Umbilical cord (tissue), 2 donors: ENCODE data around the gene PDE7B. TPM values are rescaled to one million over a fixed set of nuclear protein-coding genes. Genes with fewer than 3 reads are reported as not detected.

Experiments used
- DNase-seq: peaks from one replicate; pipeline ENCODE4 v3.0.0-alpha.2; 2015; ENCODE audit warnings: low spot score
- total RNA-seq: library from RNA; depleted of rRNA; stranded (reverse); fragments of >200 nt; gene quantifications from one replicate; pipeline ENCODE4 v1.2.3, GENCODE V29; 2014; ENCODE audit warnings: low replicate concordance; ENCODE audit not compliant: insufficient read depth

The PDE7B gene
- total RNA-seq, 1 donor from 2014 or later, result 22.9 TPM

DNA sequence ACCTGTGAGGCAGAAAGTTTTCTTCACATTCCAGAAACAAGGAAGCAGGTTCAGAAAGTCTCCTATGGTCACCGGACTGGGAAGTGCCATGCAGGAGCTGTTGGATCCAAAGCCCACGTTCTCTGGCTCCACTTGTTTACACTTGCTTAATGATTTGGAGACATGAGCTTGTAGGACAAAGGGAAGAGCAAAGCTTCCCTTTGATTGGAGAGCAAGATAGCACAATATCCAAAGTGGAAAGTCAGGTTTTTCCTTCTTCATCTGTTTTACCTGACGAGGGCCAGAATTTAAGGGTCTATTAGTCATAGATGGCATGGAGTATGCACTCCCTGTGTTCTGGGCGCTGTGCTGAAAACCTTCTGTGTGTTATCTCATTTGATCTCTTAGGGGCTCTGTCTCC lies 81.2 kb downstream of the PDE7B start:
- no peak for DNase-seq

GRCh38 chr6:135935941-135936601 lies 84.6 kb downstream of the PDE7B start:
- peak; percentile 30 for DNase-seq

DNA sequence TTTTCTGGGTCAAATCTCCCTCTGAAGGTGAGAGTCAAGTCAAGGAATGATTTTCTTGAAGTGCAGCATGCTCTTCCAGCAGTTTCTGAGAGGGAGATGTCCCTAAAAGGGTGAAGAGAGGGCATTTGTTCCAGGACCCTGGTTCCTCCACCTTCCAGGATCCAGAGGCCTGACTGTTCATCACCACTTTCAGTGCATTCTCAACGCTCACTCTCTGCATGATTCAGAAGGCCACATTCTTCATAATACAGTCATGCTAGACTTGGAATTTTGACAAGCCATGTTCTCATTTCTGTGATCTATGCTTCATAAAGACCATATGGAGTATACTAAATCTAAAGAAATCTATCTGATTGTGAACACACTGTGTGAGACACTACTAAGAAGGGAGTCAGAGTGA lies 85.1 kb downstream of the PDE7B start:
- peak; percentile 90 for DNase-seq

DNA sequence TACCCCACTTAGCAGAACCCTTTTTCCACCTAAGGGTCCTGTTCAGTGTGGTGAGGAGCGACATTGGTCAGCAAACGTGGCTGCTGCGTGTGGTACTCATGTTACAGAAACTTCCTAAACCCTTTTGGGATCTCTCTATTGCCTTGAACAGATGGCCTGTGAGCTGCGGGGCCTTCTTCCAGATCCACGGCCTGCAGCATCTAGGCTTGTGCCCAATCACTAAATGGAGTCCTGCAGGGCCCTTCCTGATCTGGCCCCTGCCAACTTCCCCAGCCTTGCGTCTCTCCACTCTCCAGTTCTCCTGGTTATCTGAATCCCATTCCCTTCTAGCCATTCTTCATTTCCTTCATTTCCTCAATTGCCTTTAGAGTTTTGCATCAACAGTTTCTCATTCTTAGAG lies 85.6 kb downstream of the PDE7B start:
- DNase-seq, result no peak

DNA sequence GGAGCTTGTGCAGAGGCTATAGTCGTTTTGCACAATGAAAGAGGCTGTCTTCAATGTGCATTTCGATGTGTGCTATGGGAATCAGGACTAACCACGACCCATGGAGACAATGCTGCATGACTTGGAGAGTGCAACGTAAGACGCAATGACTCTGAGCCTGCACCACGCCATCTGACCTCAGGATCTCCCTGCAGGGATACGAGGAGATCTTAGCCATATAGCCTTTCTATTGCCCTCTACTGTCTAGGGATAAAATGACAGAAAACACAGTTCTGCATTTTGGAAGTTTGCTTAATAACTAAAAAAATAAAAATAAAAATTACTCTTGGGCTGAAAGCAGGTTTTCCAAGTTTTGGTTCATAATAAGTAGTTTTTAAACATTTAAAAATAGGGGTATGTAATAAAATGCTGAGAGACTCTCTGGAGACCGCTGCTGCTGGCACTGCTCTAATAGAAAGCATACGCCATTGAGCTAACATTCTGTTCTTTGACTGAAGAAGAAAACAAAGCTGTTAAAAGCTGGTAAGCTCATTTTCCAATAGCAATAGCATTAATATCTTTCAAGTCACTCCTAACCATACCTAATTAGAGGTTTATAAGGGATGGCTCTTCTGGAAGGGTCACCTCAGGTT lies 87.2 kb downstream of the PDE7B start:
- DNase-seq, result peak; percentile 32

DNA sequence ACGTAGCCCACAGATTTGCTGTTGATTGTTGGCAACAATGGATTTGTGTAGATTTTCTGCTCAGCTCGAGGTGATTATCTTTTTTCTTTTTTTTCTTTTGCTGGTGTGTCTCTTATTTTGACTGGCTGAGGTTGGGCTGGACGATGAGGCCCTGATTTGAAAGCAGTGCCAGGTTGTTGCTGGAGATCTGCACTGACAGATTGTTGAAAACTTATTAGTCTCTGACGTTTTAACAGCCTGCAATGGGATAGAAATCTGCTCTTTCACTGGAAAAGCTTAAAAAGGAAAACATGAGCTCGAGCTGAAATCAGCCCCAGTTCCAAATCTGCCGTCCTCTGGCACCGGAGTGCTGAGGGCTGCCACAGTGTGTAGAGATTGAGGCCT lies 87.7 kb downstream of the PDE7B start:
- peak; percentile 80 for DNase-seq

DNA sequence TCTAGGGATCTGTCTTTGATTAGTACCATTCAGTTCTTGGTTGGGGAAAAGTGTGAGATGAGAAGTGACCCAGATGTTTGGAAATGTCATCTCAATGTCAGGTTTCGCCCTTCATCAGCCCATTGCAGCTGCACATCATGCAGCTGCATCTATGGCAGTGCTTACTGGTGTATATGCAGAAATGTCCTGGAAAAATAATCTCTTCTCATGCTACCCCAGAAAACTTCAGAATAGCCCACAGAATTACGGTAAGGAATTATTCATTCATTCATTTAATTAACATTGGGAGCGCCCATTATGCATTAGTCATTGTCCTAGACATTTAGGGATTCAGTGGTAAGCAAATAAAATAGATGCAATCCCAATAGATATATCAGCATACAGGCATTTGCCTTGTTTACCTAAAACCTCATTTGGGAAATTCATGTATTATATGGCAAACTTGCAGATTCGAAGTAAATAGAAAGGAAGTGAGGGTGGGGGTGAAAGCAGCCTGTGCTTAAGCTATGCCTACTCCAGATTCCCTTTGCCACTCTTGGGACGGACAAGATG lies 89.2 kb downstream of the PDE7B start:
- DNase-seq, result no peak

DNA sequence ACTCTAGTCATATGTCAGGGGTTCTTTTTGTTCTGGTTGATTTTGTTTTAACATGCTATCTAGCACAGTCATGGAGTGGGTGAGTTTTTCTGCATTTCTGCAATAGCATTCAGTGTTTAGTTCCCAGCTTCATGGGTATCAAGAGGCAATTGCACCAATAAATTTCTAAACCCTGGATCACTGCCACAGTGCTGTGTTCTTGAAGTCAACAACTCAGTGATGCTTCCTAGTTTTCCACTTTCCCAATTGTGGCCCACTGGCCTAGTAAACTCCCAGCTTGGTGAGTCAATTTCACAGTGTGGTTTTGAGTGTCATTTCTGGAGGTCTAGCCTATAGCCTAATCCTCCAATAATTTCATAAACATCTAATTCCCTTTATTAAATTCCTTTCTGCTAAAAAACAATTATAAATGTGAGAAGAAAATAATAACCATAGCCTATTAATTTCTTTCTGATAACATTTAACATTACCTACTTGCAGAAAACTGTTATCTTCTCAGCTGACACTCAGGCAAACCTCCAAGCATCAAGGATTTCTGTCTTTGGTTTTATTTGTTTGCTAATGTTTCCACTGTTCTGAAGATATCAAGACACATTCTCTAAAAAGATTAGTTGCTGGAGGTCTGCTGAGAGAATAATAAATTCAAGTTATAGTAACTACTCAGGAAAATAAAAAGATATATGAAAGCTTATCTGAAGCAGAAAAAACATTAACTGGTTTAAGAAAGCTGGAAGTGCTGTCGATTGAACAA lies 89.9 kb downstream of the PDE7B start:
- DNase-seq, result peak; percentile 62

GRCh38 chr6:135944120-135944519 lies 92.6 kb downstream of the PDE7B start:
- no peak for DNase-seq

DNA sequence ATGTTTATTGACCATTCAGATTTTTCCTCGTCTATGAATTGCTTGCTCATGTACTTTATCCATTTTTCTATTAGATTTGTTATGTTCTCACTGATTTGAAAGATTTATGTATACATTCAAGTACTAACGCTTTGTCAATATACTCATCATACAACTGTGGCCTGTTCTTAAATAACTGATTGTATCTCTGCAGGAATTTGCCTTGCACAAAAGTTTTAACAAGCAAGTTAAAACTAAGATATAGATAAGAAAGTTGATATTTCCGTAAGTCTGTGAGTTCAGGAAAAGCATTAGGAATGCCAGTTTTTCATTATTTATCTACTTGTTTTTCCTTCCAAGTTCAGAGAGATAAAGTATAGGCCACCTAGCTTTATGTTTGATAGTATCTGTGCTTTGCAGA lies 95.2 kb downstream of the PDE7B start:
- DNase-seq, result no peak

- DNase-seq, result no peak
Measured at GRCh38 chr6:135950669-135951068, 99.2 kb downstream of the PDE7B start.

DNA sequence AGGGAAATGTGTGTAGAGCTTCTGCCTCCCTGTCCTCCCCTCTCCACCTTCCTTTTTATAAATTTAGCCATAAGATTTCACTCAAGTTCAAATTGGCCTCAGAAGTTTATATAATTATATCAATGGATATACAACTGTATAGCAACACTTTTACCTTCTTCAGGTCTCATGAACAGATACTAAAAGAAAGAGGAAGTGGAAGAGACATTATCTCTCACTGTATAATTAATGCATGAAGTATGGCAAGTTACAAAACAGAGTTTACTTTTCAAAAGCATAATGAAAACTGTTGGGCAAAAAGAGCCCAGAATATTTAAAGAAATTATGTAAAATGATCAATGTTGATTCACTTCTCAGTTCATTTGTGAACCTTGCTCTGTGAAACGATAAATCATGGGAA lies 99.7 kb downstream of the PDE7B start:
- no peak for DNase-seq

- no peak for DNase-seq
Measured at GRCh38 chr6:135953818-135954217, 102.3 kb downstream of the PDE7B start.

DNA sequence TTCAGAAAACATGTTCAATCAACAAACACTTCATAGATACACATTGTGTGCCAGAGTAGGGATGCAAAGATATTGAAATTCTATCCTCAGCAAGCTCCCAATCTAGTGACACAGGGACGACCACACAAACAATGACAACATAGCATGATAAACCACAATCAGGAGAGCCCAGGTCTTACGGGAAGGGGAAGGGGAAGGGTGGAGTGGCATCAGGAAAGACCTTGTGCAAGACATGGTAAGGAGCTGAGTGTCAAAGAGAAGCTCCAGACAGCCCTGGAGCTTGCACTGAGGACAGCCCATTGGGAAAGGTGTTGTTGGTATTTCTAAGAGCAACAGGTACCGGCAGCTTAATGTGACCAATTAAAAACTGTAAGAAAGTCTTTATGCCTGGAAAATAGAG lies 103.6 kb downstream of the PDE7B start:
- DNase-seq, result no peak

- DNase-seq, result no peak
Measured at GRCh38 chr6:135962731-135963130, 111.2 kb downstream of the PDE7B start.

GRCh38 chr6:135970750-135971149 lies 119.2 kb downstream of the PDE7B start:
- no peak for DNase-seq

DNA sequence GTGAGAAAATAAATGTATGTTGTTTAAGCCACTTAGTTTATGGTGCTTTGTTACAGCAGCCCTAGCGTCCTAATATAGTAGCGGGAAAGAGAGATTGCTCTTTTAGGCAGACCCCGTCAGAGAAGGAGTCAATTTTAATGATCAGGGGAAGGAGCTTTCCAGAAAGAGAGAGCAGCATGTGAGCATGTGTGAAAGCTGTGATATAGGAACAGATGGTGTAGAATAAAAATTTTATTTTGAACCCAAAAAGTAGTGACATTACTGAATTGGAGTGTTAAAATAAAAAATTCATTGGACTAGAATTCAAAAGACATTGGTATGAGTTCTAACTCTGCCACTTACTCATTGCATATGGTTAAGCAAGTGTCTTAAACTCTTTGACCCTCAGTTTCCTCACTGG lies 119.8 kb downstream of the PDE7B start:
- DNase-seq, result no peak

- no peak for DNase-seq
Measured at GRCh38 chr6:135972150-135972549, 120.6 kb downstream of the PDE7B start.

- no peak for DNase-seq
Measured at GRCh38 chr6:135972586-135972985, 121.1 kb downstream of the PDE7B start.

DNA sequence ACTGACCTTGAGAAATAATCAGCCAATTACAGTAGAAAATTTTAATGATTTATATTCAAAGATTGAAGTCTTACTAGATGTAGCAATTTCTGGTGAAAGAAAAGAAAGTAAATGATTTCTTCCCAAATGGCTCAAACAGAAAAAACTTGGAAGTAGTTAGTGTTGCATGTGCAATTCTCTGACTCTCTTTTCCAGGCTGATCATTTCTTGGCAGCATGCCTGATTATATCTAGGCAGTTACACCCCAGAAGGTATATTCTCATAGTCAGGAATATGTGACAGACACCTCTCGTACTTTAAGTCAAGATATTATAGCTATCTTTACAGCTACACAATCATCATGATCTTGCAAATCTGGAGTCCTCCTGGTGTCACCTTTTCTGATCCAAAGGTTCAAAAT lies 122.9 kb downstream of the PDE7B start:
- DNase-seq, result no peak

DNA sequence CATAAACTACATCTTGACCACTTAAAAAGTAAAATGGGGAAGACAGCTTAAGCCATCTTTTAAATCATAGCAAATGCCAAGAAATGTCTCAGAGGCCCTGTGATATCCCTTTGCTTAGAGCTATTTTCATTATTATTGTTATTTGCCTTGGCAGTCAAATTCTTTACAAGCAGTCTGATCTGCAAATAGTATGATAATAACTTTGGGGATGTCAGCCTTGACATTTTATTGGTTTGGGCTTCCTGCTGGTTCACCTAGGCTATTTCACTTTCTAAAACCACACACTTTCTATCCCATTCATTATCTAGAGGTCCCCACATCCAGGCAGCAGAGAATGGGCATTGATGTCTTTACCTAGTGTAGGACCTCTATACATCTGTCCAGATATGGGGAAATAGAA lies 125.1 kb downstream of the PDE7B start:
- DNase-seq, result no peak

DNA sequence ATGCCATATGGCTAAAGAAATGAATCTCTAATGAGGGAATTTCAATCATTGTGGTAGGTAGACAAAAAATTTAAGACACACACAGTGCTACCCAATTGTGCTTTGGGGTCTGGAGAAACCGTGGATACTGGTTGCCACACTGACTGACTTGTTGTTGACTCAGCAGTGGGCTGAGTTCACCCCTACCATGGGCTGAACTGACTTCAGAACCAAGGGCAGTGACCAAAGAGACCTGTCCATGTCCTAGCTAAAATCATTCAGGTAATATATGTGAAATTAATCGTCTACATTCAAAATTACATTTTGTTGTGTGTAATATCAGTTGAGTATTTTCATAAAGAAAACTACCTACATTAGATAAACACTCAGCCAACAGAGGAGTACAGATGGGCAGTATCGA lies 131.6 kb downstream of the PDE7B start:
- no peak for DNase-seq
